Ramos (cell line): ENCODE results near the gene PDPK1.
"Not testable (repeated sequence)": the region's sequence is repeated elsewhere in the genome, so short reads cannot be mapped to it uniquely, and the experiment has no call there.

Source experiments
- in situ Hi-C: fragments of 300-500 bp; cut with MboI; formaldehyde crosslinking; loops from one replicate; pipeline ENCODE4 v1.14.3; 2022; ENCODE audit warnings: low sequenced_read_pairs; ENCODE audit not compliant: unreplicated experiment

The PDPK1 gene

GRCh38 chr16:2532494-2533141 is 5.2 kb upstream of the PDPK1 start:
- in situ Hi-C loops: no loop called here

DNA sequence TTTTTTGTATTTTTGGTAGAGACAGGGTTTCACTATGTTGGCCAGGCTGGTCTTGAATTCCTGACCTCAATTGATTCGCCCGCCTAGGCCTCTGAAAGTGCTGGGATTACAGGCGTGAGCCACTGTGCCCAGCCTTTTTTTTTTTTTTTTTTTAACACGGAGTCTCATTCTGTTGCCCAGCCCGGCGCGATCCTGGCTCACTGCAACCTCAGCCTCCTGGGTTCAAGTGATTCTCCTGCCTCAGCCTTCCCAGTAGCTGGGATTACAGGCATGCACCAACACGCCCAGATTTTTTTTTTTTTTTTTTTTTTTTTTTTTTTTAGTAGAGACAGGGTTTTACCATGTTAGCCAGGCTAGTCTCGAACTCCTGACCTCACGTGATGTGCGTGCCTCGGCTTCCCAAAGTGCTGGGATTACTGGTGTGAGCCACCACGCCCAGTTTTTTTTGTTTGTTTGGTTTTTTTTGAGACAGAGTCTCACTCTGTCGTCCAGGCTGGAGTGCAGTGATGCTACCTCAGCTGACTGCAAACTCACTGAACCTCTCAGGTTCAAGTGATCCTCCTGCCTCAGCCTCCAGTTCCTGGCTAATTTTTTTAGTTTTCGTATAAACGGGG is 4.6 kb upstream of the PDPK1 start:
- in situ Hi-C loops: not testable (repeated sequence)

GRCh38 chr16:2533912-2534311 is 3.9 kb upstream of the PDPK1 start:
- in situ Hi-C loops: no loop called here

DNA sequence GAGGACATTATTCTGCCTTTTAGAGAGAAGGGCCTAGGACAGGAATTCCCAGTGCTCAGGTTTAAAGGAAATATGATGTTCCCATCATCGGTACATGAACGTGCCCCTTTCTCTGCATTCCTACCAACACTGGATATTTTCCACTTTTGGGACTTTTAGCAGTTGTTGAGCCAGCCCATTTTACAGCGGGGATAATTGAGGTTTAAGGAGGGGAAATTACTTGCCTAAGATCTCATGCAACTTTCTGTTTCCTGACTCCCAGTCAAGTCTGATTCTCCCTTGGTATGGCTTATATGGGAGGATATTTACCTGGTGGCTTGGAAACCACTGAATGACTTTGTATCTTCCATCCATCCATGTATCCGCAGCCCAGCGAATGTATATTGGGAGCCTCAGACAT is 3.5 kb upstream of the PDPK1 start:
- in situ Hi-C loops: not testable (repeated sequence)

DNA sequence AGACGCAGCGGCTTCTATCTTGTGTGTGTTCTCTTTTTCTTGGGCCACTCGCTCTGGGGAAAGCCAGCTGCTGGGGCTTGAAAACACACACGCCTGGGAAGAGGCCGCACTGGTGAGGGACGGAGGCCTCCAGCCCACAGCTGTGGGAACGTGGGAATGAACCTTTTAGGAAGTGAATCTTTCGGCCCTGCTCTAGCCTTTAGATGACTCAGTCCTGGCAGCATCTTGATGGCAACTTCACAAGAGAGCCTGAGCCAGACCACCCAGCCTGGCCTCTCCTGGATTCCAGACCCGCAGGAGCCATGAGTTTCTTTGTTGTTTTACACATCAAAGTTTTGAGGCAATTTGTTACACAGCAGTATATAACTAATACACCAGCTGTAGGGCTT is 2.2 kb upstream of the PDPK1 start:
- in situ Hi-C loops: no loop called here

DNA sequence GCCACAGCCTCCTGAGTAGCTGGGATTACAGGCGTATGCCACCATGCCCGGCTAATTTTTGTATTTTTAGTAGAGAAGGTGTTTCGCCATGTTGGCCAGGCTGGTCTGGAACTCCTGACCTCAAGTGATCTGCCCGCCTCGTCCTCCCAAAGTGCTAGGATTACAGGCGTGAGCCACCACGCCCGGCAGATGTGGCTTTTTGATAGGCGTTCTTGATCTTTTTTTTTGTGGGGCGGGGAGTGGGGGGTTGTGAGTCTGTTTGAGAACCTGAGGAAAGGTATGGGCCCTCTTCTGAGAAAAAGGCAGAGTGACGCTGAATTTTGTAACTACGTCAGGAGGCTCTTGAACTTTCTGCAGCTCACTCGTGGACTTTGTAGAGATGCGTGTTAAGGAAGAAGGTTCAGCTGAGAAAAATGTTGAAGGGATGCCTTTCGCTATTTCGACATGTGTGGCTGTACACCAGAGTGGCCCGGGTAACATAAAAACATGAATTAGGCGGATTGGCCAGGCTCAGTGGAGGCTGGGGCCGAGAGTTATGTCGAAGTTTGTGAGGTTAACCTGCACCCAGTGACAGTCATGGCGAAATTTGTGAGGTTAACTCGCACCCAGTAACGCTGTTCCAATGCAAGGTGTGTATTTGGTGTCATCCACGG is 1.5 kb downstream of the PDPK1 start:
- in situ Hi-C loops: not testable (repeated sequence)

DNA sequence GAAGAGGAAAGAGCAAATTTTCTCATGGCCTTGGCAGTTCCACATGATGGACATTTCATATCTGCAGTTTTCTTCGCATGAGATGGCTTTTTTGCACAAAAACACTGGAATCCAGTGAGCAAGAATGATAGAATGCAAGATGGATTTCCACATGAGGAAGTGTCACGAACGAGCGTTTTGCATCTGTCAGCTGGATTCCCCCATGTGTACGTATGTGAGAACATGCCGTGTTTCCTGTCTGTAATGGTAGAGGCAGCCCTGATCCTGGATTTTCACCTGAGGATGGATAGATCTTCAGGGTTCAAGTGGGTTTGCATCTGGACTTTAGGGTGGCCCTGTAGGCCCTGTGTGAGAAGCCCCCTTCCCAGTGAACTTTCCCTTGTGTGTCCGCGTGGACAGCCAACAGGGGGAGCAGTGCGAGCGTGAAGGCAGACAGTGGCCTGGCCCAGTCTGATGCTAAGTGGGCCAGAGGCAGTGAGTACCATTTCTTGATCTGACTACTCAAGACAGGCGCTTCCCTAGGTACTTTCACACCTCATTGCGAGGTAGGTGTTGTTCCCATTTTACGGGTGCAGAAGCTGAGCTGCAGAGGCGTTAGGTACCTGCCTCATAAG is 2.1 kb downstream of the PDPK1 start:
- in situ Hi-C loops: not testable (repeated sequence)

DNA sequence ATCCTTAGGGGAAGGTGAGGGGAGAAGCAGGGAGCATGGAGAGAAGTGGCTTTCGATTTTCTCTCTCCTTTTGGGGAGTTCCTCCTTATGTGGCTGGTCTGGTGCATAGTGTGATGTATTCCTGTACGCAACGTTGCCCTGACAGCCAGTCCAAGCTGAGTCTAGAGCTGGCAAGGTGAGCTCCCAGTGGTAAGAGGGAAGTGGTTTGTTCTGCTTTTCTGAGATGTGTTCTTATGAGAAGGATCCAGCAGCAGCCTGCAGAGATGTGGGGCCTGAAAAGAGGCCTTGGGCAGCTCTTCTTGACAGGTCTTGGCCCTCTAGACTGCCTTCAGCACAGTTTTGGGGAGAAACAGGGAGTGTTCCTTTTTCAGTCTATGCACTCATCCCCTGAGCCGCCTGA is 3.1 kb downstream of the PDPK1 start:
- in situ Hi-C loops: not testable (repeated sequence)

- in situ Hi-C loops: not testable (repeated sequence)
Observed at GRCh38 chr16:2541409-2541808, 3.6 kb downstream of the PDPK1 start.

GRCh38 chr16:2543771-2544170 is 6.0 kb downstream of the PDPK1 start:
- in situ Hi-C loops: not testable (repeated sequence)

DNA sequence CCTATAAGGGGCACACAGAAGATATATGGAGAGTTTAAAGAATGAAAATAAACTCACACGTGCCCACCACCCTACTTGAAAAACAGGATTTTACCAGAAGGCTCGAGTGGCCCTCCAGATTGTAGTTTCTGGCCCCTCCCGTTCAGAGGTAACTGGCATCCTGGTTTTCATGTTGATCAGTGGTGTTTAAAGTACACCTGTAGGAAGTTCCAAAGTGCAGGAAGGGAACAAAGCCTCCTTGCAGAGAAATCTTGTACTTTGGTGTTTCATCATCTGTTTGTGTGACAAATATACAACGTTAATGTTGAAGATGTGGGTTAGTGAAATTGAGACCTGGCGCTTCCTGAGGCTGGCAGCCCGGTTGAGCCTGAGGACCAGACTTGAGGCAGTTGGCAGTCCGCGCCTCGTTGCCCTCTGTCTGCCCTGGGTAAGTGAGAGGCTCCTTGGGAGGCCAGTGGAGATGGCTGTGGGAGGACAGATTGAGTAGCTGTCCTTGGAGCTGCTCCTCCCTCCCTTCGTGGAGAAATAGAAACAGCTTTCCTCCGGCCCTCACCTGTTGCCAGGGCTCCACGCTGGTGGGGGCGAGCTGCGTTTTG is 12.6 kb downstream of the PDPK1 start:
- in situ Hi-C loops: not testable (repeated sequence)

- in situ Hi-C loops: not testable (repeated sequence)
Observed at GRCh38 chr16:2551420-2551889, 13.6 kb downstream of the PDPK1 start.

DNA sequence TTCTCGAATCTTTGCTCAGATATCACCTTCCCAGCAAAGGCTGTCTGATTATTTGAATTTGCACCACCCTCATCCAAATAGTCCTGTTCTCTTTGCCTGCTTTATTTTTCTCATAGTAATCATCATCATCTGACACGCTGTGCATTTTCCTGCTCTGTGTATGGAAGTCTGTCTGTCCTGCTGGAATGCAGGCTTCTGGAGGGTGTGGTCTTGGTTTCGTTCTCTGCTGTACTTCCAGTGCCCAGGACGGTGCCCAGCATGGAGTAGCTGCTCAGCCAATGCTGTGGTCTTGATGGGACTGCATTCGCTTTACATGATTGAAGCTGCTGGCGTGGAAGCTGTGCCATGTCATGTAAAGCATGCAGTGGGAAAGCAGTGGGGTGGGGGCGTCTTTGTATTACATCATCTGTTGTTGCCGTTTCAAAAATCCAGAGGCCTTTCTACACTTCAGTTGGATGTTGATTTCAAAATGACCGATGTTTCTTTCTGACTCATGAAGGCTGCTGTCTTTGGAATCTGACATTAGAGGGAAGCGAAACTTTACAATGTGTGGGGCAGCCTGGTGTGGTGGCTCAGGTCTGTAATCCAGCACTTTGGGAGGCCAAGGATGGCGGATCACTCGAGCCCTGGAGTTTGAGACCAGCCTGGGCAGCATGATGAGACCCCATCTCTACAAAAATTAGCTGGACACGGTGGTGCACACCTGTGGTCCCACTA is 17.0 kb downstream of the PDPK1 start:
- in situ Hi-C loops: not testable (repeated sequence)

- in situ Hi-C loops: not testable (repeated sequence)
Observed at GRCh38 chr16:2557150-2557549, 19.3 kb downstream of the PDPK1 start.

DNA sequence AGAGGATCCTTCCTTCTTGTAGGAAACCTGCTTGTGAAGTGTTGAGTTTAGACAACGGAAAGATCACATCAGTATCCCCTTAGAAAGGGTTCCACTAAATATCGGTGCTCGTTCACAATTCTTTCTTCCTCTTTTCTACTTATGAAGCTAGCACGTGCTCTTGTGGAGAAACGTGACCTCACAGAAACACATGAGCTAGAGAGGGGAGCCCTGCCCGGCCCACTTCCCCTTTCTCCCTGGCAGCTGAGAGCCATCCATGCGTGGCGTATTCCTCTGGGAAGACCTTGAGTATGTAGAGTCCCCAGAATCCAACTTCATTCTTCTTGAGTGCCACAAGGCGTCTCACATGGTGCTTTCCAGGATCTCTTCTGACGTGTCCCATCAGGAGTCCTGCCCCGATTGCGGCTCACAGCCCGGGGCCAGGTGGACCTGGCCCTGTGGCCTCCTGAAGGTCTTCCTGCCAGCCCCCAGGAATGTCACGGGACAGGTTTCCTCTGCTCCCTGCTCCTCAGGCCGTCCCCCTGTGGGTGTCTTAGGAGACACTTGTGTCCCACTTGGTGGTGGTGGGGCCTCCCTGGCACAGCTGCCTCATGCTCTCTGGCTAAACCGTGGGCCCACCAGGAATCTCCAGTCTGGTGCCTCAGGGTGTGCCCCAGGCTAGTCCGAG is 22.4 kb downstream of the PDPK1 start:
- in situ Hi-C loops: not testable (repeated sequence)

DNA sequence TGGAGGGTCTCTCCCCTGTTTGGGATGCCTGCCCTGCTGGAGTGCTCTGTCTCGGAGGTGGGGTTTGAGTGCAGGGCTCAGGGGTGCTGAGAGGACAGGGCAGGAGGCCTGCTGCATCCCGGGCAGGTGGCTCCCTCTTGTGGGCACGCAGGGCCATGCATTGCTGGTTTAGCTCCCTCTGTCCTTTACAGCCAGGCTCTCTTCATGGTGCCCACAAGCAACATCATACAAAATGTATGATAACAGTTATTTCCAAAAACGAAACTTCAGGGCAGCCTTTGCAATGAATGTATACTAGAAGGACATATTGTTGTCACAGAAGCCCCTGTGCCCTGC is 22.9 kb downstream of the PDPK1 start:
- in situ Hi-C loops: not testable (repeated sequence)

DNA sequence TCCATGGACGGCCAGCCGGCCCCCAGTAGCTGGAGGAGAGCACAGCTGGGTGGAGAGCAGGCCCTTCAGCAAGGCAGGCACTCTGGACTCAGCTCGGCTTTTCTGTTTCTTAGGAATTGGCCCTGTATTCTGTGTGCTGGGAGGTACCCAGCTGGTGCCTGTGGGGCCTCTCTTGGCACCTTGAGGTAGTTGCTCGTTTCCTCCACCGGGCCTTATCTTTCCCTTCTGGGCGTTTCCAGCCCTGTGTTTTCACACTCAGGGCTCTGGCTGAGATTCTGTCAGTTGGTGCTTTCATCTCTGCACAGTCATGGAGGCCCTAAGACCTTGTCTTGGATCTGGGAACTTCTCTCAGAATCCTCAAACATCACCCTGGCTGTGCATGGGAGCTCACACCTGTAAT is 29.7 kb downstream of the PDPK1 start:
- in situ Hi-C loops: not testable (repeated sequence)

GRCh38 chr16:2568573-2568972 is 30.8 kb downstream of the PDPK1 start:
- in situ Hi-C loops: not testable (repeated sequence)

DNA sequence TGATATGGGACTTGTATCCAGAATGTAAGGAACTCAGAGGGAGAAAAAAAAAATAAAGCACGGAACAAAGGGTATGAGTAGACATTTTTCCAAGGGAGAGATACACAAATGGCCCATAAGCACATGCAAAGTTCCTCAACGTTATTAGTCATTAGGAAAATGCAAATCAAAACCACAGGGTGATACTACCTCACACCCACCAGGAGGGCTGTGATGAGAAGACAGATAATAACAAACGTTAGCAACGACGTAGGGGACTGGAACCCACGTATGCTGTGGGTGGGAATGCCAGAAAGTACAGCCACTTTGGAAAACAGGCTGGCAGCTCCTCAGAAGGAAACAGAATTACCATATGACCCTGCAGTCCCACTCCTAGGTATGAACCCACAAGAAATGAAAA is 34.9 kb downstream of the PDPK1 start:
- in situ Hi-C loops: not testable (repeated sequence)

GRCh38 chr16:2575839-2576238 is 38.0 kb downstream of the PDPK1 start:
- in situ Hi-C loops: not testable (repeated sequence)
